Ascending aorta (tissue), 2 donors: ENCODE data around the gene P3H2. TPM values are rescaled to one million over a fixed set of nuclear protein-coding genes. Genes with fewer than 3 reads are reported as not detected.

Experiments used
- DNase-seq, 2 donors: peaks; one replicate each; pipeline ENCODE4 v3.0.0-alpha.2; 2019; ENCODE audit warnings: low spot score in 2 of 2
- H3K27ac ChIP-seq, 2 donors: fragments of 200-600 bp; sonication (generic); one replicate each; pipeline ENCODE4 v1.5.1; 2016 to 2017; ENCODE audit warnings: mild to moderate bottlenecking in 1 of 2
- H3K27me3 ChIP-seq: fragments of 200-600 bp; sonication (generic); one replicate; pipeline ENCODE4 v1.5.1; 2017
- H3K36me3 ChIP-seq, 2 donors: fragments of 200-600 bp; sonication (generic); one replicate each; pipeline ENCODE4 v1.5.1; 2016
- H3K4me1 ChIP-seq, 2 donors: fragments of 200-600 bp; sonication (generic); one replicate each; pipeline ENCODE4 v1.5.1; 2016 to 2017; ENCODE audit warnings: mild to moderate bottlenecking in 1 of 2
- H3K4me3 ChIP-seq, 2 donors: fragments of 200-600 bp; sonication (generic); one replicate each; pipeline ENCODE4 v1.5.1; 2016 to 2017; ENCODE audit warnings: mild to moderate bottlenecking in 1 of 2
- H3K9me3 ChIP-seq, 2 donors: fragments of 200-600 bp; sonication (generic); one replicate each; pipeline ENCODE4 v1.5.1; 2016
- intact Hi-C: fragments of 100-400 bp; cut with DNase I; formaldehyde crosslinking; loops from one replicate; pipeline ENCODE4 v1.15.1; 2023
- total RNA-seq: library from RNA; depleted of rRNA; stranded (reverse); fragments of >200 nt; gene quantifications from one replicate; pipeline ENCODE4 v1.1.0, GENCODE V29; 2016
- TF ChIP-seq, protein P1 (sequence below), 3 experiments: fragments of 200-600 bp in 2 of 3; fragments of 450-650 bp in 1 of 3; sonication (generic) in 2 of 3; IDR thresholded peaks; one replicate each; pipeline ENCODE4 v1.5.1; 2016 to 2019; ENCODE audit warnings: antibody characterized with exemption in 3 of 3, mild to moderate bottlenecking in 1 of 3, moderate library complexity in 1 of 3

P3H2 gene
- total RNA-seq, 1 donor from 2014 or later, result 15.6 TPM

DNA sequence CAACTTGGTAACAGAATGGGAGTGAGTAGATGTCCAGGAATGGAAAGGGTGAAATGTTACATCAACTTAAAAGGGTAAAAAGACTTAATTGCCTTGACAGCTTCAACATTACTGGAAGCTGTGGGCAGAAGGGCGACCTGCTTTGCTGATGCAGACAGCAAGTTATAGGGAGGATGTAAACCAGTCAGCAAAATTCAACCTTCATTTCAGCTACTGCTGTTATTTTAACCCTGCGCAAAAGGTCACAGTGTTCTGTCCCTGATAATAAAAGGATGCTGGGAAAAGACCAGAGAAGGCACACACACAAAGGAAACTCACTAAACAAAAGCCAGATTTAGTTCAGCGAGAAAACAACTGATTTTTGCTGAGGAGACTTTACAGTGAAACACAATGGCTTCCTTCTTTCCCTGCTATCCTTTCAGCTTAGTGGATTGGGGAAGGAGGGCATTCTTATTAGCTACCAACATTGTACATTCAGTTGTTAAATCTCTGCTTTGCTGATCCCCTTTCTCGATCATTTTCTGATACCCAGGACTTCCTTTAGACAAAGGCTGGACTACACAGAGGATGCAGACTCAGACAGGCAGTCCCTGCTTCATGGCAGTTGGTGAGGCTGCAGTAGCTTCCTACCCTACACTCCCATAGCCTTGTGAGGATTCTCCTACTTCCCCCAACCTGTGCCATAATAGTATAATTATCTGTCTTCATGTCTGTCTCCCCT, 62.0 kb downstream of the P3H2 start:
- TF ChIP-seq, protein P1, sequence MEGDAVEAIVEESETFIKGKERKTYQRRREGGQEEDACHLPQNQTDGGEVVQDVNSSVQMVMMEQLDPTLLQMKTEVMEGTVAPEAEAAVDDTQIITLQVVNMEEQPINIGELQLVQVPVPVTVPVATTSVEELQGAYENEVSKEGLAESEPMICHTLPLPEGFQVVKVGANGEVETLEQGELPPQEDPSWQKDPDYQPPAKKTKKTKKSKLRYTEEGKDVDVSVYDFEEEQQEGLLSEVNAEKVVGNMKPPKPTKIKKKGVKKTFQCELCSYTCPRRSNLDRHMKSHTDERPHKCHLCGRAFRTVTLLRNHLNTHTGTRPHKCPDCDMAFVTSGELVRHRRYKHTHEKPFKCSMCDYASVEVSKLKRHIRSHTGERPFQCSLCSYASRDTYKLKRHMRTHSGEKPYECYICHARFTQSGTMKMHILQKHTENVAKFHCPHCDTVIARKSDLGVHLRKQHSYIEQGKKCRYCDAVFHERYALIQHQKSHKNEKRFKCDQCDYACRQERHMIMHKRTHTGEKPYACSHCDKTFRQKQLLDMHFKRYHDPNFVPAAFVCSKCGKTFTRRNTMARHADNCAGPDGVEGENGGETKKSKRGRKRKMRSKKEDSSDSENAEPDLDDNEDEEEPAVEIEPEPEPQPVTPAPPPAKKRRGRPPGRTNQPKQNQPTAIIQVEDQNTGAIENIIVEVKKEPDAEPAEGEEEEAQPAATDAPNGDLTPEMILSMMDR (IDR thresholded peaks at IDR 0.05), result no peak
- no peak for DNase-seq
- Histone ChIP-seq H3K9me3 (no peaks in the 10 kb centered on the region), H3K4me1 (no peaks in the 10 kb centered on the region), H3K27me3 (no peaks in the 10 kb centered on the region), H3K27ac (peak overlapping the region in 1 of 2 donors; percentile 19), H3K4me3 (no peak overlapping the region), H3K36me3 (no peaks in the 10 kb centered on the region)
- intact Hi-C loops, result no loop called here

DNA sequence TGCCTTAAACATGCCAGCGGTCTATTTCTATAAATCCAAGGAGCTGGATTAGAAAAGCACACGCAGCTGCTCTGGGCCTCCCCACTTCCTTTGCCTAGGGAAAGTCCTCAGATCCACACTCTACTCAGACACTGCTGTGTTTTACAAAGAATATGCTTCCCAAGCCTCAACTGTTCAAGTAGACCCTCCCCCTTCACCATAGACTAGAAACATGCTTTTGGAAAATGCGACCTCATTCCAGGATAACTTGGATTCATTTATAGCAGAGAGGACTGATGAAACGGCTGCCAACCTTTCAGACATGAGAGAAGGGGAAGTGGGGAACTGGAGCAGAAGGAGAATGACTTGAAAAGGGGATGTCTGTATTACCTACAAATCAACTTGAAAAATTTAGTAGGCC, 64.0 kb downstream of the P3H2 start:
- H3K9me3 ChIP-seq, result no peaks in the 10 kb centered on the region
- intact Hi-C loops, result no loop called here
- H3K36me3 ChIP-seq, result no peaks in the 10 kb centered on the region
- H3K4me3 ChIP-seq, result no peak overlapping the region
- H3K27me3 ChIP-seq, result no peaks in the 10 kb centered on the region
- TF ChIP-seq, protein P1 (IDR thresholded peaks at IDR 0.05), result no peak
- no peaks in the 10 kb centered on the region for H3K4me1 ChIP-seq
- H3K27ac ChIP-seq, result no peak overlapping the region
- no peak for DNase-seq

DNA sequence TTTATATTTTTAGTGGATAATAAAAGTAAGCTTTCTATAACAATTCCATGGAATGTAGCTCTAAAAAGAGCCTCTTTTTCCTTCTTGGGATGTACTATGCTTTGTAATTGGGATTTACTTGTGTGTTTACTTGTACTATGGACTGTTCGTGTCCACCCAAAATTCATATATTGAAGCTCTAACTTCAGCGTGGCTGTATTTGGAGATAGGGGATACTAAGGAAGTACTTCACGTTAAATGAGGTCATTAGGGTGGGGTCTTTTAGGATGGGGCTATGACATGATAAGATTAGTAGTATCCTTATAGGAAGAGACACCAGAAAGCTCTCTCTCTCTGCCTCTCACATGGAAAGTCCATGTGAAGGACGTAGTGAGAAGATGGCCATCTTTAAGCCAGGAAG, 64.9 kb downstream of the P3H2 start:
- DNase-seq, result no peak
- TF ChIP-seq, protein P1 (IDR thresholded peaks at IDR 0.05), result no peak
- no peaks in the 10 kb centered on the region for H3K9me3 ChIP-seq
- no peak overlapping the region for H3K27ac ChIP-seq
- intact Hi-C loops, result no loop called here
- no peaks in the 10 kb centered on the region for H3K4me1 ChIP-seq
- H3K36me3 ChIP-seq, result no peaks in the 10 kb centered on the region
- H3K4me3 ChIP-seq, result no peak overlapping the region
- no peaks in the 10 kb centered on the region for H3K27me3 ChIP-seq

DNA sequence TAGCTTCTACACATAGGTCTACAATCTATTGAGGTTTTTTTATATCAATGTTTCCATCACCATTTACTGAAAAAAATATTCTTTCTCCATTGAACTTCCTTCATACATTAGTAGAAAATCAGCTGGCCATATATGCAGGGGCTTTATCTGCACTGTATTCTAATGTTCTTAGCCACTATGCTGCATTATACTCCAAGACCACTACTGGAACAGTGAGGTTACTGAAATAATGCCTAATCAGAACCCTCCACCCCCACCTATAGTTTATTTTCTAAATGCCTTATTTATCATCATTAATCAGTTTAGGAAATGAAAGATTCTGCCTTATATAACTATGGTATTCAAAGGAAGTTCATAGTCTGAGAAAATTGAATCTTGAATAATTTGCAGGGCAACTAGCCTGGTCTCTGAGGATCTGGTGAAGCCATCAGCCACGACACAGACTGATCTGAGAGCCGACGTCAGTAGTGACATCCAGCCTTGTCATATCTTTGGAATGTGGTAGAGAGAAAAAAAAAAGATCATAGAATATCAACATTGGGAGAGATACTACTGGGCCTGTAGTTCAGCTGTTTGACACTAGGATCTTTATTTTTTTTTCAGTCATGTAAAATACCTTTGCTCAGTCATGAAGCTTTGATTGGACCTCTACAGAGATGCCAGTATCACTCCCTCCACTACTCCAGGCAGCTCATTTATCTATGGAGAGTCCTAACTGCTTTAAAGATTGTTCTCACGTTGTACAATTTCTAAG, 66.6 kb downstream of the P3H2 start:
- no peak overlapping the region for H3K27ac ChIP-seq
- no peak for DNase-seq
- intact Hi-C loops, result no loop called here

DNA sequence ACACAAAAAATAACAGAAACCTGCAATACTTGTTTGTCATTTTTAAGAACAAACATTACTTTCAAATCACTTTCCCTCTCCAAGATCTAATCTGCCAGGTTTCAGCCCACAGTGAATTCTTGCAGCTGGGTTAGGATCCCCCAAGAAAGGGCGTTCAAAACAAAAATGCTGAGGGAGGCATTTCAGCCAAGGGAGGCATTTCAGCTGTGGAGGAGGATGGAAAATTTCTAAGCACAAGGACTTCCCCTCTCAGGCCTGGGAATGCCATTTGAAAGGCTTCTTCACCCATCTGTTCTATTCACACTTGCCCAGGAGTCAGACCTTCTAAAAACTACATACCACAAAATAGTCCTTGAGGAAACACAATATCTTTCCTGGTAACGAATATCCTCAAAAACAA, 69.1 kb downstream of the P3H2 start:
- TF ChIP-seq, protein P1 (IDR thresholded peaks at IDR 0.05), result no peak
- intact Hi-C loops, result no loop called here
- Histone ChIP-seq H3K27ac (no peak overlapping the region), H3K9me3 (no peaks in the 10 kb centered on the region), H3K27me3 (no peaks in the 10 kb centered on the region), H3K36me3 (no peaks in the 10 kb centered on the region), H3K4me1 (no peaks in the 10 kb centered on the region), H3K4me3 (no peak overlapping the region)
- DNase-seq, result no peak

More for the DNA sequence above, 66.6 kb downstream of the P3H2 start:
- Histone ChIP-seq H3K9me3 (no peaks in the 10 kb centered on the region), H3K27me3 (no peaks in the 10 kb centered on the region), H3K4me3 (no peak overlapping the region), H3K36me3 (no peaks in the 10 kb centered on the region), H3K4me1 (no peaks in the 10 kb centered on the region)
- TF ChIP-seq, protein P1 (IDR thresholded peaks at IDR 0.05), result no peak
